Measurements from ENCODE around the gene CDK19. TPM values are rescaled to one million over a fixed set of nuclear protein-coding genes. Genes with fewer than 3 reads are reported as not detected.
"Not testable (repeated sequence)": the region's sequence is repeated elsewhere in the genome, so short reads cannot be mapped to it uniquely, and the experiment has no call there.

The CDK19 gene
- total RNA-seq, 1 donor: 7.9 TPM

DNA sequence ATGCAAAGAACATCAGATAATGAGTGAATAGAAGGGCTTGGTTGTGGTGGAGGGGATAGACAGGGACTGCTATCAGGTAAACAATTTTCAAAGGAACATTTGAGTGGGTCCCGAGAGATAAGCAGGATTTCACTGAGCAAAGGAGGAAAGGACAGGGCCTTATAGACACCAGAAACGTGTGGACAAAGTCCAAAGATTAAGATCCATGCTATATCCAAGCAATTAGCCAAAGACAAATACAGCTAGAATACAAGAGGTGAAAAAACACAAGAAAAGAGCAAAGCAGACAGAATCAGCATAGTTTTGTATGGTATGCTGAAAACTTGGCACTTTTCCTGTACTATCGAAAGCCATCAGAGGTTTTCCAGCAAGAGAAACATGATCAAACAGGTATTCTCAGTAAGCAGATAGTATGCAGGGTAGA, 59.8 kb downstream of the CDK19 start:
- no peak overlapping the region for H3K4me3 ChIP-seq (ENCODE audit: low read length)
- no peaks in the 10 kb centered on the region for H3K9me3 ChIP-seq (ENCODE audit: low read depth, low read length)
- H3K4me1 ChIP-seq (ENCODE audit: insufficient read depth, low read length): peaks cover 19% of the 10 kb centered on the region
- no peaks in the 10 kb centered on the region for H3K27me3 ChIP-seq (ENCODE audit: insufficient read depth, low read length)

DNA sequence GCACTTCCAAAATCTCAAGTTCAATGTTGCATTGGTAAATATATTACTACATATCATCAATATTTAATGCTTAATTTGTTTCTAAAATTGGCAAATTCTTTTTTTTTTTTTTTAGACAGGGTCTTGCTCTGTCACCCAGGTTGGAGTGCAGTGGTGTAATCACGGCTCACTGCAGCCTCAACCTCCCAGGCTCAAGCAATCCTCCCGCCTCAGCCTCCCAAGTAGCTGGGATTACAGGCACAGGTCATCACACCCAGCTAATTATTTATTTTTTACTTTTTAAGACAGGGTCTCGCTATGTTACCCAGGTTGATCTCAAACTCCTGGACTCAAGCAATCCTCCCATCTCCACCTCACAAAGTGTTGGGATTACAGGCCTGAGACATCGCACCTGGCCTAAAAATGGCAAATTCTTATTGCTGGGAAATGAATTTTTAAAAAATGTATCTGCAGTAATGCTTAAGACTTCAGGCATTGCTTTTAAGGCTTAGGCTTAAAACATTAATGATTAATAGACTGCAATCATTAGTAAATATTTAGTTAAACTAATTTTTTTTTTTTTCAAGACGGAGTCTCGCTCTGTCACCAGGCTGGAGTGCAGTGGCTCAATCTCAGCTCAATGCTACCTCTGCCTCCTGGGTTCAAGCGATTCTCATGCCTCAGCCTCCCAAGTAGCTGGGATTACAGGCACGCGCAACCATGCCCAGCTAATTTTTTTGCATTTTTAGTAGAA, 61.2 kb downstream of the CDK19 start:
- H3K4me1 ChIP-seq (ENCODE audit: insufficient read depth, low read length): peaks cover 31% of the 10 kb centered on the region
- H3K9me3 ChIP-seq (ENCODE audit: low read depth, low read length); H3K27me3 ChIP-seq (ENCODE audit: insufficient read depth, low read length); H3K4me3 ChIP-seq (ENCODE audit: low read length): not testable (repeated sequence)

DNA sequence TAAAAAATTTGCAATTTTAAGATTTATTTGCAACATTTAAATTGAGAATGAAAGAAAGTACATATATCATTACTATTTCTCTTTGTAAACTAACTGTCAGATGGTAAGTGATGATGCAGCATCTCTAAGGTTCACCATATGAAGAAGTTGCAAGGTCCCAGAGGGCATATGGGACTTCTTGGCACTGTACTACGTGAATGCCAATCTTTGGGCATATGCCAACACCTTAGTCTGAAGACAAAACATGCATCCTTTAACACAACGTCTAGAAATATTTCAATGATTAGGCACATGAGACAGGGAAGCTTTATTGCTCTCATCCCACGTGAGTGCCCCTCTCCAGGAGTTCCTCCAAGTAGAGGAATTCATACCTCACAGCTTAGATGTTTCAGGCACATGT, 66.8 kb downstream of the CDK19 start:
- Histone ChIP-seq H3K4me1 (ENCODE audit: insufficient read depth, low read length) (peaks cover 27% of the 10 kb centered on the region), H3K4me3 (ENCODE audit: low read length) (no peak overlapping the region), H3K27me3 (ENCODE audit: insufficient read depth, low read length) (no peaks in the 10 kb centered on the region), H3K9me3 (ENCODE audit: low read depth, low read length) (no peaks in the 10 kb centered on the region)

DNA sequence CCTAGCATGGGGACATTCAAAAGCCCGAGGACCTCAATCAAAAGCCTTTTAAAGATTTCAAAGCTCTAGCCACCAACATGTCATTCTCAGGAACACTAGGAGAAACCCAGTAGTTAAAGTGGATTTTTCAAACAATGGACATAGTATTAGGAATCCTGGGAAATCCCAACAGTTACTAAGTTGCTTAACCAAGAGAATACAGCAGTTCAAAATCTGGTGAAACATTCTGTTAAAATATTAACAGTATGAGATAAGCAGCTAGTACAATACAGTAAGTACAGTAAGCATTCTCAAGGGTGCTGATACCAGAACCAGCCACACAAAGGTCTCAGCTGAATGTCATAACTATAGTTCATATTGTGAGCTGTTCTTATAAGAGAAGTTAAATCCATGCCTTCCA, 68.6 kb downstream of the CDK19 start:
- Histone ChIP-seq H3K4me1 (ENCODE audit: insufficient read depth, low read length) (peaks cover 27% of the 10 kb centered on the region), H3K4me3 (ENCODE audit: low read length) (no peak overlapping the region), H3K9me3 (ENCODE audit: low read depth, low read length) (peaks cover 18% of the 10 kb centered on the region), H3K27me3 (ENCODE audit: insufficient read depth, low read length) (no peaks in the 10 kb centered on the region)

DNA sequence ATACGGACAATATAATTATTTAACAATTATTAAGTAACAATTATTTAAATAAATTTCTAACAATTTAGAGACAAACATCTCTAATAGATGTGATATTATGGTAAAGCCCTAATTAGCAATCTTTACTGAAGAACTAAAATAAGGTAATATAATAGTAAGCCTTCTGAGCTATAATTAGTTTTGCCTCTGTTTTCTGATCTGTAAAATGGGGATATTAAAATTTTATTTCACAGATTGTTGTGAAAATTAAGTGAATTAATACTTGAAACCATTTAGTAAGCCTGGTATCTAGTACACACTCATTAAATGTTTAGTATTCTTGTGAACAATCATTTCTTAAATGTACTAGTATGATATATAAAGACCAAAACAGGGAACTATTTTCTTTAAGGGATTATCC, 70.3 kb downstream of the CDK19 start:
- Histone ChIP-seq H3K4me3 (ENCODE audit: low read length) (no peak overlapping the region), H3K27me3 (ENCODE audit: insufficient read depth, low read length) (no peaks in the 10 kb centered on the region), H3K9me3 (ENCODE audit: low read depth, low read length) (peaks cover 21% of the 10 kb centered on the region), H3K4me1 (ENCODE audit: insufficient read depth, low read length) (peaks cover 11% of the 10 kb centered on the region)

DNA sequence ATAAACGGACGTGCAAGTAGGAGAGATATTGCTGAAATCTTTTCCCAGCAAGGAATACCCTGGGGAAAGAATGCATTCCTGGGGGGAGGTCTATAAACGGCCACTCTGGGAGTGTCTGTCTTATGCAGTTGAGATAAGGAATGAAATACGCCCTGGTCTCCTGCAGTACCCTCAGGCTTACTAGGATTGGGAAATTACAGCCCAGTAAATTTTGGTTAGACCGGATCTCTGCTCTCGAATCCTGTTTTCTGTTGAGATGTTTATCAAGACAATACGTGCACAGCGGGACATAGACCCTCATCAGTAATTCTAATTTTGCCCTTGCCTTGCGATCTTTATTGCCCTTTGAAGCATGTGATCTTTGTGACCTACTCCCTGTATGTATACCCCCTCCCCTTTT, 72.7 kb downstream of the CDK19 start:
- H3K27me3 ChIP-seq (ENCODE audit: insufficient read depth, low read length); H3K4me3 ChIP-seq (ENCODE audit: low read length): not testable (repeated sequence)
- H3K4me1 ChIP-seq (ENCODE audit: insufficient read depth, low read length): peaks cover 14% of the 10 kb centered on the region
- peaks cover 21% of the 10 kb centered on the region for H3K9me3 ChIP-seq (ENCODE audit: low read depth, low read length)

DNA sequence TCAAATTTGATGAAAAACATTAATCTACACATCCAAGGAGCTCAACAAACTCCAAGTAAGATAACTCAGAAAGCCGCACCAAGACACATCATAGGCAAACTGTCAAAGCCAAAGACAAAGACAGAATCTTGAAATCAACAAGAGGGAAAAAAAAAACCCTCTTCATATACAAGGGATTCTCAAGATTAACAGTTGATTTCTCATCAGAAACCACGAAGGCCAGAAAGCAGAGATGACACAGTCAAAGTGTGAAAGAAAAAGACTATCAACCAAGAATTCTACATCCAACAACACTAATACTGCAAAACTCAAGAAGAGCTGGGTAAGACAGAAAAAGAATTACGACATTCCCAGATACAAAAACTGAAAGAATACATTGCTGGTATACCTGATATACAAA, 73.8 kb downstream of the CDK19 start:
- no peak overlapping the region for H3K4me3 ChIP-seq (ENCODE audit: low read length)
- no peaks in the 10 kb centered on the region for H3K27me3 ChIP-seq (ENCODE audit: insufficient read depth, low read length)
- peaks cover 14% of the 10 kb centered on the region for H3K4me1 ChIP-seq (ENCODE audit: insufficient read depth, low read length)
- H3K9me3 ChIP-seq (ENCODE audit: low read depth, low read length): peaks cover 21% of the 10 kb centered on the region

DNA sequence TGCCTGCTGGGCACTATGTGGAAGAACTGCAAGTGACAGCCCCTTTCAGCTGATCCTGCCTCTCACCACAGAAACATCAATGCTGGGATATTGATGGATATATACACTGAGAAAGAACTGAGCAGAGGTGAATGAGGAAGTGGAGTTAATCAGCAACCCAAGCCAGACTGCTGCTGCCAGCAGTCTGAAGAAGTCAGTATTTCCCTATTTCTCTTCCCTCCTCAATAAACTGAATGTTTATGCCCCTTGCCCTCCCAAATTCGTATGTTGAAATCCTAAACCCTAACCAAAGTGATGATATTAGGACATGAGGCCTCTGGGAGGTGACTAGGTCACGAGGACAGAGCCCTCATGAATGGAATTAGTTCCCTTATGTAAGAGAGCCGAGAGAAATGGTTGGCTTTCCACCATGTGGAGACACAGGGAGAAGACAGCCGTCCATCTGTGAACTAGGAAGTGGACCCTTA, 76.3 kb downstream of the CDK19 start:
- Histone ChIP-seq H3K4me1 (ENCODE audit: insufficient read depth, low read length) (peaks cover 14% of the 10 kb centered on the region), H3K9me3 (ENCODE audit: low read depth, low read length) (peaks cover 21% of the 10 kb centered on the region), H3K4me3 (ENCODE audit: low read length) (no peak overlapping the region), H3K27me3 (ENCODE audit: insufficient read depth, low read length) (no peaks in the 10 kb centered on the region)

DNA sequence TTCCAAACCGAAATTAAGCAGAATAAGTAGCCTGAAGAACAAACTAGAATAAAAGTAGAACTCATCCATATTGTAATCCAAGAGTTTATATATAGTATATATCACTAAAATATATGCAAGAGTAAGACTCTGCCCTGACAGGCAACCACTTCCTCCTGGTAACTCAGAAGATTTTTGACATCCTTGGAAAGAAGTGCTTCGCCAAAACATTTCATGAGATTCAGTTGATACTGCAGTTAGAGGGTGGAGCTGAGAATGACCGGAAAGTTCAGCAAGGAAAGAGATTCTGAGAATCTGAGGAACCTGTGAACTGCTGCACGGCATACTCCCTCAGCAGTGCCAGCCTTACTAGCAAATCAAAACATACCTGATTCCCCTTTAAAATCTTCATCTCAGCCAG, 79.6 kb downstream of the CDK19 start:
- Histone ChIP-seq H3K9me3 (ENCODE audit: low read depth, low read length) (no peaks in the 10 kb centered on the region), H3K4me3 (ENCODE audit: low read length) (no peak overlapping the region), H3K27me3 (ENCODE audit: insufficient read depth, low read length) (no peaks in the 10 kb centered on the region), H3K4me1 (ENCODE audit: insufficient read depth, low read length) (peaks cover 14% of the 10 kb centered on the region)

DNA sequence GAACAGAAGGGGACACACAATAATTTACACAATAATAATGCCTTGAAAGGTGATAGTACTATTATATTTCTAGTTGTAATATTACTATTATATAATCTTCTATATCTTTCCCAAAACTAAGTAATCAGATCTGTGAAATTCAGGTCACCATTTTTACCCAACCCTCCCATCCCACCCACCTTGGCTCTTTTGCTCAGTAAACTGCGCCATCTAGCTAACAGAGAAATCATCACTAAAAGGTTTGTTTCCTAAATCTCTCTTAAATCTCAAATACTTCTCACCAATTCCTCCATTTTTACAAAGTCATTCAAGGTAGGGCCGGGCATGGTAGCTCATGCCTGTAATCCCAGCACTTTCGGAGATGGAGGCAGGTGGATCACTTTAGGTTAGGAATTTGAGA, 83.4 kb downstream of the CDK19 start:
- H3K27me3 ChIP-seq (ENCODE audit: insufficient read depth, low read length): no peaks in the 10 kb centered on the region
- no peaks in the 10 kb centered on the region for H3K4me1 ChIP-seq (ENCODE audit: insufficient read depth, low read length)
- no peaks in the 10 kb centered on the region for H3K9me3 ChIP-seq (ENCODE audit: low read depth, low read length)
- no peak overlapping the region for H3K4me3 ChIP-seq (ENCODE audit: low read length)

DNA sequence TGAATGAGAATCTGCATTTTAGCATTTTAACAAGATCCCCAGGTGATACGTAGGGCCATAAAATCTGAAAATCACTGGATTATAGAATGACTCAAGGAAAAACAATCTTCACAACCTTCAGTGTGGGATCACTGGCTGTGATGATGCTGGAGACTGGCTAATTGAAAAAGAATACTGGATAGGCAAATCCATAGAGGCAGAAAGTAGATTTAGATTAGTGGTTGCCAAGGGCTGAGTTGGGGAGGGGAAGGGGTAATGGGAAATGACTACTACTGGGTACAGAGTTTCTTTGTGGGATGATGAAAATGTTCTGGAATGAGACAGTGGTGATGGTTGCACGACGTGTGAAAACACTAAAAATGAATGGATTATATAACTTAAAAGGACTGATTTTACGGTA, 84.1 kb downstream of the CDK19 start:
- H3K4me3 ChIP-seq (ENCODE audit: low read length): no peak overlapping the region
- H3K27me3 ChIP-seq (ENCODE audit: insufficient read depth, low read length): no peaks in the 10 kb centered on the region
- H3K4me1 ChIP-seq (ENCODE audit: insufficient read depth, low read length): no peaks in the 10 kb centered on the region
- no peaks in the 10 kb centered on the region for H3K9me3 ChIP-seq (ENCODE audit: low read depth, low read length)

DNA sequence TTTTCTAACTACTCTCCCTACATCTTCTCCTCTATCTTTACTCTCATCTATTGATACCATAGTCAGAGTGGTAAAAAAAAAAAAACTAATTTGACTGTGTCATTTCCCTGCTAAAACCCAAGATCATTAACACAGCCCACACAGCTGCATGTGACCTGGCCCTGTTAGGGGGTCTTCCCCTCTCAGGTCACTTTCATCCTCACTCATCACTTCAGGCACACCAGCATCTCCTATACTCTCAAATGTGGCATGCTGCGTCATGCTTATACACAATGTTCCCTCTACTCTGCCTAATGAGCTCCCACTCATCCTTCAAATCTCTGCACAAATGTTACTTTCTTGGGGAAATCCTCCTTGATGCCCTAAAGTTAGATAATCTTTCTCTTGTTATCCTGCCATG, 86.8 kb downstream of the CDK19 start:
- H3K27me3 ChIP-seq (ENCODE audit: insufficient read depth, low read length): no peaks in the 10 kb centered on the region
- H3K4me1 ChIP-seq (ENCODE audit: insufficient read depth, low read length): no peaks in the 10 kb centered on the region
- no peak overlapping the region for H3K4me3 ChIP-seq (ENCODE audit: low read length)
- no peaks in the 10 kb centered on the region for H3K9me3 ChIP-seq (ENCODE audit: low read depth, low read length)

DNA sequence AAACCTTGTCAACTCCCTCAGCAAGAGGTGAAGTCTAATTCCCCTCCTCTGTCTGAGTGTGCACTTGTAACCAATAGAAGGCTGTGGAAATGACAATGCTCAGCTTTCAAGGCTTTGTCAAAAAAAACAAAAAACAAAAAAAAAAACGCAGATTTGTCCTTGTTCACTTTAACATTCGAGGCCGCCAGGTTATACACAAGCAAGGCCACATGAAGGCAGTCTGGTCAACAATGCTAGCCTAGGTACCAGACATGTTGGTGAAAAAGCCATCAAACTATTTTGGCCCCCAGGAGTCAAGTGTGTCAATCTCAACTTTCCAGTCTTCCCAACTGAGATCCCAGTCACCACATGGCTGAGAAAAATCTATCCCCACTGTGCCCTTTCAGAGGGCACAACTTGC, 92.3 kb downstream of the CDK19 start:
- H3K4me3 ChIP-seq (ENCODE audit: low read length): no peak overlapping the region

DNA sequence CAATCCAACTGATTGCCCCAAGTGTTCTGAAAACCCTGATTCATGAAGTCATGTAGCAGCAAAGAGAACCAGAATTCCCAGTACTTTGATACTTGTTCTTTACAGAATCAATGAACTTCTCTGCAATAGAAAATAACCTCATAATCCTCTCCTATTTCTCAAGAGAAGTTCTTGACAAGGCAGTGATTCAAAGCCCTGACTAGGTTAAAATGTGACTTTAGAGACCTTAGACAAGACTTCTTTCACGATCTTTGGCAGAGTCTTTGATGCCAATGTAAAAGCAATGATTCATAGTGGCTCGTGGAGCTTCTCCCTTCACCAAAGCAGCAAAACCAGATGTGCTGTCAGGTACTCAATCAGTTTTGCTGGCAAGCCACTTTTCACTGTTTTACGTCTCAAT, 95.2 kb downstream of the CDK19 start:
- H3K27me3 ChIP-seq (ENCODE audit: insufficient read depth, low read length): no peaks in the 10 kb centered on the region
- H3K4me3 ChIP-seq (ENCODE audit: low read length): no peak overlapping the region
- no peaks in the 10 kb centered on the region for H3K9me3 ChIP-seq (ENCODE audit: low read depth, low read length)
- H3K4me1 ChIP-seq (ENCODE audit: insufficient read depth, low read length): peaks cover 4% of the 10 kb centered on the region

More for the DNA sequence above, 92.3 kb downstream of the CDK19 start:
- Histone ChIP-seq H3K27me3 (ENCODE audit: insufficient read depth, low read length) (no peaks in the 10 kb centered on the region), H3K9me3 (ENCODE audit: low read depth, low read length) (no peaks in the 10 kb centered on the region), H3K4me1 (ENCODE audit: insufficient read depth, low read length) (peaks cover 4% of the 10 kb centered on the region)

DNA sequence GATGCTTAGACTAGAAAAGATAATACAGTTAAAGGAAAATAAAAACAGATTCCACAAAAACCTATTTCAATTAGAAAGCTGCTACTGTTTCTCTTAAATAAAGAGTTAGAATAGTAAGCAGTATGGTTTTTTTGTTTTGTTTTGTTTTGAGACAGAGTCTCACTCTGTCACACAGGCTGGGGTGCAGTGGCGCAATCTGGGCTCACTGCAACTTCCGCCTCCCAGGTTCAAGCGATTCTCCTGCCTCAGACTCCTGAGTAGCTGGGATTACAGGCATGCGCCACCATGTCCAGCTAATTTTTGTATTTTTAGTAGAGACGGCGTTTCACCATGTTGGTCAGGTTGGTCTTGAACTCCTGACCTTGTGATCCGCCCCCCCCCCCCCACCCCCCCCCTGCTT, 95.7 kb downstream of the CDK19 start:
- H3K9me3 ChIP-seq (ENCODE audit: low read depth, low read length); H3K4me1 ChIP-seq (ENCODE audit: insufficient read depth, low read length); H3K4me3 ChIP-seq (ENCODE audit: low read length); H3K27me3 ChIP-seq (ENCODE audit: insufficient read depth, low read length): not testable (repeated sequence)

DNA sequence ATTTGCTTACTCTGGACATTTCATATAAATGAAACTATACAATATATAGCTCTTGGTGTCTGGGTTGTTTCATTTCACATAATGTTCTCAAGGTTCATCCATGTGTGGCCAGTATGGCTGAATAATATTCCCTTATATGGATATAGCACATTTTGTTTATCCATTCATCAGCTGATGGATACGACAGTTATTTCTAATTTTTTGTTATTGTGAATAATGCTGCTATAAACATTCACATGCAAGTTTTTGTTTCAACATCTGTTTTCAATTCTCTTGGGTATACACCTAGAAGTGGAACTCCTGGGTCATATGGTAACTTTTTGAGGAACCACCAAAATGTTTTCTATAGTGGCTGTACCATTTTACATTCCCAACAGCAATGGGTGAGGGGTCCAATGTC, 101.1 kb downstream of the CDK19 start:
- peaks cover 1% of the 10 kb centered on the region for H3K4me1 ChIP-seq (ENCODE audit: insufficient read depth, low read length)
- no peaks in the 10 kb centered on the region for H3K9me3 ChIP-seq (ENCODE audit: low read depth, low read length)
- no peak overlapping the region for H3K4me3 ChIP-seq (ENCODE audit: low read length)
- no peaks in the 10 kb centered on the region for H3K27me3 ChIP-seq (ENCODE audit: insufficient read depth, low read length)

All from mononuclear cell (primary cell).